HepG2 (cell line): ENCODE measurements around the gene AXIN1. TPM values are rescaled to one million over a fixed set of nuclear protein-coding genes. Genes with fewer than 3 reads are reported as not detected.

ENCODE experiments used
- DR1 ChIP-seq: sonication (generic); formaldehyde crosslinking; IDR thresholded peaks from 2 replicates; pipeline ENCODE4 v1.8.0; 2021; ENCODE audit warnings: mild to moderate bottlenecking, missing genetic modification reagents, inconsistent platforms
- DZIP1 ChIP-seq: sonication (generic); formaldehyde crosslinking; IDR thresholded peaks from 2 replicates; pipeline ENCODE4 v1.5.0; 2020; ENCODE audit warnings: mild to moderate bottlenecking, missing genetic modification reagents
- FOSL1 ChIP-seq: sonication (generic); formaldehyde crosslinking; IDR thresholded peaks from 2 replicates; pipeline ENCODE4 v1.9.0; 2021; ENCODE audit warnings: missing genetic modification reagents, borderline replicate concordance
- HMGXB4 ChIP-seq, 2 experiments: sonication (generic) in 1 of 2; formaldehyde crosslinking in 1 of 2; IDR thresholded peaks; 2 replicates each; pipeline versions ENCODE4 v1.4.0 to v1.6.1; 2018 to 2020; ENCODE audit warnings: missing genetic modification reagents in 2 of 2, borderline replicate concordance in 1 of 2, low read depth in 1 of 2, mild to moderate bottlenecking in 1 of 2, missing biosample characterization in 1 of 2
- KDM3A ChIP-seq: IDR thresholded peaks from 2 replicates; pipeline ENCODE4 v1.6.1; 2018; ENCODE audit warnings: low read depth, missing compliant biosample characterization
- KLF15 ChIP-seq: sonication (generic); formaldehyde crosslinking; IDR thresholded peaks from 2 replicates; pipeline ENCODE4 v1.8.1; 2023; ENCODE audit warnings: borderline replicate concordance, mild to moderate bottlenecking, inconsistent platforms, missing genetic modification reagents, mixed read lengths
- MAFF ChIP-seq: IDR thresholded peaks from 2 replicates; pipeline ENCODE4 v1.6.1; 2011; ENCODE audit warnings: low read depth, low read length, improper control_type of control experiment
- MAFK ChIP-seq, 2 experiments: IDR thresholded peaks in 1 of 2; conservative IDR thresholded peaks in 1 of 2; 2 replicates each; pipeline ENCODE4 v1.6.1; 2011; ENCODE audit warnings: improper control_type of control experiment in 2 of 2, low read length in 2 of 2
- NFKBIZ ChIP-seq: IDR thresholded peaks from 2 replicates; pipeline ENCODE4 v1.6.1; 2018; ENCODE audit warnings: missing genetic modification reagents, missing compliant biosample characterization
- UBTF ChIP-seq: sonication (generic); formaldehyde crosslinking; IDR thresholded peaks from 2 replicates; pipeline ENCODE4 v1.4.0; 2020; ENCODE audit warnings: mild to moderate bottlenecking, missing genetic modification reagents
- ZFP1 ChIP-seq: IDR thresholded peaks from 2 replicates; pipeline ENCODE4 v1.6.1; 2016
- ZNF260 ChIP-seq: sonication (generic); formaldehyde crosslinking; IDR thresholded peaks from 2 replicates; pipeline ENCODE4 v1.4.0; 2020; ENCODE audit warnings: missing genetic modification reagents, low read depth, mild to moderate bottlenecking, borderline replicate concordance
- ZNF282 ChIP-seq: fragments of 450-650 bp; IDR thresholded peaks from 2 replicates; pipeline ENCODE4 v1.6.1; 2018; ENCODE audit not compliant: partially characterized antibody
- ZNF577 ChIP-seq: sonication (generic); formaldehyde crosslinking; IDR thresholded peaks from 2 replicates; pipeline ENCODE4 v1.4.0; 2020; ENCODE audit warnings: mild to moderate bottlenecking, low read depth, missing genetic modification reagents, borderline replicate concordance
- ZNF761 ChIP-seq: sonication (generic); formaldehyde crosslinking; conservative IDR thresholded peaks from 2 replicates; pipeline ENCODE4 v1.4.0; 2020; ENCODE audit warnings: mild to moderate bottlenecking, missing genetic modification reagents
- ZNF766 ChIP-seq: sonication (generic); formaldehyde crosslinking; IDR thresholded peaks from 2 replicates; pipeline ENCODE4 v1.5.0; 2020; ENCODE audit warnings: missing genetic modification reagents, borderline replicate concordance
- ZNF775 ChIP-seq: sonication (generic); formaldehyde crosslinking; IDR thresholded peaks from 2 replicates; pipeline ENCODE4 v1.4.0; 2020; ENCODE audit warnings: missing genetic modification reagents, mild to moderate bottlenecking, moderate library complexity, borderline replicate concordance
- ZNF780A ChIP-seq: sonication (generic); formaldehyde crosslinking; IDR thresholded peaks from 2 replicates; pipeline ENCODE4 v1.8.0; 2022; ENCODE audit warnings: mild to moderate bottlenecking, missing genetic modification reagents, moderate library complexity
- ZNF782 ChIP-seq: sonication (generic); formaldehyde crosslinking; IDR thresholded peaks from 2 replicates; pipeline ENCODE4 v1.4.0; 2020; ENCODE audit warnings: missing genetic modification reagents, mild to moderate bottlenecking, borderline replicate concordance
- polyA plus RNA-seq, 8 experiments: library from polyadenylated mRNA; depleted of rRNA in 3 of 8; stranded (reverse) in 7 of 8; unstranded in 1 of 8; fragments of >200 nt; fragmentation: Illumina TruSeq in 4 of 8; extraction: Trizol in 4 of 8; gene quantifications; 2 replicates each; pipeline versions ENCODE4 v1.2.1 to v1.2.3, GENCODE V29; 2011 to 2016; ENCODE audit warnings: low read depth in 4 of 8, missing spikeins in 1 of 8, mixed read lengths in 1 of 8; ENCODE audit not compliant: insufficient read depth in 1 of 8
- total RNA-seq, 5 experiments: library from RNA; depleted of rRNA; stranded (reverse); fragments of >200 nt; fragmentation: Illumina TruSeq; extraction: Trizol; gene quantifications; 2 replicates each; pipeline ENCODE4 v1.2.3, GENCODE V29; 2016; ENCODE audit warnings: low read depth in 1 of 5

The AXIN1 gene
- total and polyA plus RNA-seq, 2 of the 13 experiments (the other 11 are each of a cell fraction or from before 2014, with no cell fraction given) = 24.0 to 26.0 TPM

- TF ChIP-seq ZNF260 (CRISPR knock-in tag) (no peak), NFKBIZ (no peak), MAFF (no peak), ZNF282 (no peak), ZNF577 (no peak), KLF15 (no peak), ZNF780A (no peak), ZNF761 (CRISPR knock-in tag) (no peak), KDM3A (peak; percentile 64; the same call in 1 of the 2 replicates), ZNF775 (CRISPR knock-in tag) (no peak), MAFK (conservative IDR thresholded peaks at IDR 0.05 in 1 of 2, IDR thresholded peaks at IDR 0.05 in 1 of 2; ENCODE audit: low read length in 2 of 2) (no peak), UBTF (CRISPR knock-in tag) (peak; percentile 76), ZNF782 (CRISPR knock-in tag) (no peak), DR1 (CRISPR knock-in tag) (no peak), HMGXB4 (CRISPR knock-in tag; IDR thresholded peaks at IDR 0.05; ENCODE audit: borderline replicate concordance in 1 of 2, low read depth in 1 of 2) (peak in 1 of 2 experiments; percentile 24; a peak in 2 of 4 replicates), DZIP1 (0 out of 2 replicates have a peak, but pooled peaks have one; percentile 92), ZNF766 (CRISPR knock-in tag) (no peak), ZFP1 (CRISPR knock-in tag) (no peak), FOSL1 (CRISPR knock-in tag) (no peak)
These were observed 6.7 kb upstream of the AXIN1 start (continued) for GRCh38 chr16:359067-359763.
